Trophoblast cell (in vitro differentiated cells and primary cell): ENCODE data around the gene STRIP1.

Experiments
- DNase-seq, 2 donors: peaks; one replicate each; pipeline ENCODE4 v3.0.0-alpha.2; 2016
- H2AFZ ChIP-seq: 2 replicates; pipeline ENCODE4 v1.6.1; 2013; ENCODE audit warnings: low read length, moderate library complexity, mild to moderate bottlenecking; ENCODE audit not compliant: insufficient read depth, poor library complexity
- H2AK5ac ChIP-seq: 2 replicates; pipeline ENCODE4 v1.6.1; 2013; ENCODE audit warnings: mild to moderate bottlenecking, low read length
- H2BK120ac ChIP-seq: 2 replicates; pipeline ENCODE4 v1.6.1; 2013; ENCODE audit warnings: low read length, mild to moderate bottlenecking, moderate library complexity; ENCODE audit not compliant: insufficient read depth, poor library complexity
- H2BK12ac ChIP-seq: 2 replicates; pipeline ENCODE4 v1.6.1; 2013; ENCODE audit warnings: mild to moderate bottlenecking, low read length, moderate library complexity
- H2BK5ac ChIP-seq: 2 replicates; pipeline ENCODE4 v1.6.1; 2013; ENCODE audit warnings: low read length, low read depth, moderate library complexity, mild to moderate bottlenecking; ENCODE audit not compliant: poor library complexity
- H3K14ac ChIP-seq: 2 replicates; pipeline ENCODE4 v1.6.1; 2013; ENCODE audit warnings: mild to moderate bottlenecking, low read length
- H3K18ac ChIP-seq: 2 replicates; pipeline ENCODE4 v1.6.1; 2013; ENCODE audit warnings: mild to moderate bottlenecking, low read length
- H3K23ac ChIP-seq: 2 replicates; pipeline ENCODE4 v1.6.1; 2013; ENCODE audit warnings: low read length
- H3K27ac ChIP-seq: 2 replicates; pipeline ENCODE4 v1.5.1; 2013; ENCODE audit warnings: low read depth, mild to moderate bottlenecking, inconsistent platforms, low read length, moderate library complexity
- H3K27me3 ChIP-seq: 2 replicates; pipeline ENCODE4 v1.6.1; 2013; ENCODE audit warnings: inconsistent platforms, mild to moderate bottlenecking, low read length, moderate library complexity; ENCODE audit not compliant: insufficient read depth
- H3K36me3 ChIP-seq, 2 experiments: 1 replicate in 1 of 2; 2 replicates in 1 of 2; pipeline ENCODE4 v1.6.1; 2013; ENCODE audit warnings: low read length in 2 of 2, mild to moderate bottlenecking in 2 of 2, moderate library complexity in 1 of 2; ENCODE audit not compliant: insufficient read depth in 2 of 2, control insufficient read depth in 1 of 2
- H3K4ac ChIP-seq: 2 replicates; pipeline ENCODE4 v1.6.1; 2013; ENCODE audit warnings: low read depth, mild to moderate bottlenecking, low read length, moderate library complexity
- H3K4me1 ChIP-seq, 2 experiments: 1 replicate in 1 of 2; 2 replicates in 1 of 2; pipeline ENCODE4 v1.6.1; 2013; ENCODE audit warnings: low read length in 2 of 2, mild to moderate bottlenecking in 2 of 2, moderate library complexity in 1 of 2; ENCODE audit not compliant: insufficient read depth in 2 of 2, control insufficient read depth in 1 of 2
- H3K4me2 ChIP-seq: 2 replicates; pipeline ENCODE4 v1.6.1; 2013; ENCODE audit warnings: inconsistent platforms, mild to moderate bottlenecking, low read length, moderate library complexity
- H3K4me3 ChIP-seq: 2 replicates; pipeline ENCODE4 v1.5.1; 2013; ENCODE audit warnings: mild to moderate bottlenecking, low read depth, low read length, inconsistent platforms
- H3K79me1 ChIP-seq: one replicate; pipeline ENCODE4 v1.6.1; 2013; ENCODE audit warnings: low read length
- H3K79me2 ChIP-seq: 2 replicates; pipeline ENCODE4 v1.6.1; 2013; ENCODE audit warnings: low read length, mild to moderate bottlenecking; ENCODE audit not compliant: control insufficient read depth, insufficient read depth, poor library complexity
- H3K9ac ChIP-seq: 2 replicates; pipeline ENCODE4 v1.6.1; 2013; ENCODE audit warnings: mild to moderate bottlenecking, low read length
- H3K9me3 ChIP-seq: 2 replicates; pipeline ENCODE4 v1.6.1; 2013; ENCODE audit warnings: low read depth, mild to moderate bottlenecking, control low read depth, inconsistent platforms, low read length; ENCODE audit not compliant: insufficient read depth
- H4K12ac ChIP-seq: 2 replicates; pipeline ENCODE4 v1.6.1; 2013; ENCODE audit warnings: low read depth, mild to moderate bottlenecking, low read length, moderate library complexity
- H4K8ac ChIP-seq: 2 replicates; pipeline ENCODE4 v1.6.1; 2013; ENCODE audit warnings: low read depth, mild to moderate bottlenecking, low read length, moderate library complexity
- H4K91ac ChIP-seq: one replicate; pipeline ENCODE4 v1.6.1; 2013; ENCODE audit warnings: low read depth, mild to moderate bottlenecking, low read length, moderate library complexity
- WGBS: extraction: QIAGEN DNeasy Blood & Tissue Kit; methylation state at CpG from one replicate; pipeline ENCODE4 v1.1.7; 2013; ENCODE audit warnings: missing lambda C conversion rate; ENCODE audit not compliant: insufficient read length, insufficient coverage; ENCODE audit errors: extremely low coverage; 5-methylcytosine and 5-hydroxymethylcytosine counted together

STRIP1 gene

GRCh38 chr1:110070282-110070669 is 35.9 kb downstream of the STRIP1 start:
- Histone ChIP-seq H2AK5ac (no peak overlapping the region), H2BK120ac (no peak overlapping the region), H3K4ac (no peak overlapping the region), H3K18ac (no peak overlapping the region), H3K79me2 (no peaks in the 10 kb centered on the region), H3K9ac (no peak overlapping the region), H3K9me3 (peaks cover 13% of the 10 kb centered on the region), H3K27ac (no peak overlapping the region), H3K27me3 (peaks cover 69% of the 10 kb centered on the region), H3K14ac (no peak overlapping the region), H3K4me3 (no peak overlapping the region), H3K4me1 (peaks cover 17 to 22% of the 10 kb centered on the region in 2 experiments), H4K8ac (no peak overlapping the region), H2AFZ (no peak overlapping the region), H4K12ac (no peak overlapping the region), H2BK12ac (no peak overlapping the region), H3K23ac (no peak overlapping the region), H4K91ac (no peak overlapping the region), H3K4me2 (peak overlapping the region; percentile 49), H2BK5ac (no peak overlapping the region), H3K36me3 (no peaks in the 10 kb centered on the region), H3K79me1 (peaks cover 3% of the 10 kb centered on the region)
- WGBS, result no CpG with 5 or more reads among the region's 52 CpGs
- no peak for DNase-seq

GRCh38 chr1:110070671-110071242 is 36.3 kb downstream of the STRIP1 start, which contains the start of gene ALX3:
TSS of gene ALX3 (minus strand) at chr1:110070672. CDS start at chr1:110070612, 60 bp downstream.
- DNase-seq, result no peak
- Histone ChIP-seq H3K4me2 (peak within 1 kb of the TSS; percentile 49), H3K14ac (no peak within 1 kb of the TSS), H3K4ac (no peak within 1 kb of the TSS), H3K9me3 (peaks cover 13% of the 10 kb centered on the region), H3K36me3 (no peaks in the 10 kb centered on the region), H4K91ac (no peak within 1 kb of the TSS), H3K79me2 (no peaks in the 10 kb centered on the region), H3K18ac (no peak within 1 kb of the TSS), H3K23ac (no peak within 1 kb of the TSS), H3K4me3 (no peak within 1 kb of the TSS), H2AK5ac (no peak within 1 kb of the TSS), H2BK12ac (no peak within 1 kb of the TSS), H2BK5ac (no peak within 1 kb of the TSS), H4K8ac (no peak within 1 kb of the TSS), H2AFZ (peak within 1 kb of the TSS; percentile 20), H3K9ac (no peak within 1 kb of the TSS), H3K79me1 (peaks cover 3% of the 10 kb centered on the region), H4K12ac (no peak within 1 kb of the TSS), H3K4me1 (peaks cover 17 to 22% of the 10 kb centered on the region in 2 experiments), H3K27ac (no peak within 1 kb of the TSS), H2BK120ac (no peak within 1 kb of the TSS), H3K27me3 (peaks cover 69% of the 10 kb centered on the region)
- no CpG with 5 or more reads among the region's 27 CpGs for WGBS

GRCh38 chr1:110074166-110074565 is 39.7 kb downstream of the STRIP1 start:
- Histone ChIP-seq H3K36me3 (no peaks in the 10 kb centered on the region), H3K4me1 (peaks cover 9% of the 10 kb centered on the region in 2 experiments), H4K12ac (no peak overlapping the region), H3K9me3 (peaks cover 2% of the 10 kb centered on the region), H3K27ac (no peak overlapping the region), H3K4ac (no peak overlapping the region), H3K4me3 (no peak overlapping the region), H3K18ac (no peak overlapping the region), H3K79me2 (no peaks in the 10 kb centered on the region), H3K27me3 (peaks cover 42% of the 10 kb centered on the region), H3K23ac (no peak overlapping the region), H3K9ac (no peak overlapping the region), H2BK12ac (no peak overlapping the region), H4K8ac (no peak overlapping the region), H2AFZ (no peak overlapping the region), H3K79me1 (no peaks in the 10 kb centered on the region), H3K4me2 (no peak overlapping the region), H4K91ac (no peak overlapping the region), H3K14ac (no peak overlapping the region), H2BK120ac (no peak overlapping the region), H2BK5ac (no peak overlapping the region), H2AK5ac (no peak overlapping the region)
- DNase-seq, result no peak
- no CpG with 5 or more reads among the region's 4 CpGs for WGBS

DNA sequence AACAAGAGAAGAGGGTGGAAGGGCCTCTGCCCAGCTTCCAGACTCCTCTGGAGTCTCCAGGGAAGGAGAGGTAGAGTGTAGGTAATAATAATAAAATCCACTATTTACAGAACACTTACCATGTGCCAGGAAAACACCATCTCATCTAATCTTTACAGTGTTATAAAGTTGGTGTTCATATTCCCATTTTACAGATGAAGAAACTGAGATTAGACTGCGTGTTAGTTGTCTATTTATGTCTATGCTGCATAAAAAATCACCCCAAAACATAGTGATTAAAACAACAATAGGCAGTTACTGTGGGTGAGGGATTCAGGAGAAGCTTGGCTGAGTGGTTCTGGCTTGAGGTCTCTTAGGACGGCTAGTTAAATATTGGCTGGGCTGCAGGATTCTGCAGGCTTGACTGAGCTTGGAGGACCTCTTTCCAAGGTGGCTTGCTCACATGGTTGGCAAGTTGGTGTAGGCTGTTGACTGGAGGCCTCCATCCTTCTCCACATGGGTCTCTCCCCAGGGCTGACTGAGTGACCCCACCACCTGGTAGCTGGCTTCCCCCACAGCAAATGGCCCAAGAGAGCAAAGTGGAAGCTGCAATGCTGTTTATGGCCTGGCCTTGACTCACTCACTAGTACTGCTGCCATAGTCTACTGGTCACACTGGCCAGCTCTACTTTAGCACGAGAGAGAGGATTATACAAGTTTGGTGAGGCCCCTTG is 42.5 kb downstream of the STRIP1 start:
- Histone ChIP-seq H2AK5ac (no peak overlapping the region), H3K79me2 (no peaks in the 10 kb centered on the region), H4K12ac (no peak overlapping the region), H4K91ac (no peak overlapping the region), H2BK120ac (no peak overlapping the region), H3K27me3 (peaks cover 16% of the 10 kb centered on the region), H3K4me3 (no peak overlapping the region), H3K14ac (no peak overlapping the region), H4K8ac (no peak overlapping the region), H3K4me2 (no peak overlapping the region), H2BK12ac (no peak overlapping the region), H2BK5ac (no peak overlapping the region), H3K27ac (no peak overlapping the region), H3K23ac (no peak overlapping the region), H3K18ac (no peak overlapping the region), H3K9ac (no peak overlapping the region), H3K9me3 (no peaks in the 10 kb centered on the region), H3K4ac (no peak overlapping the region), H2AFZ (no peak overlapping the region), H3K79me1 (no peaks in the 10 kb centered on the region), H3K4me1 (no peaks in the 10 kb centered on the region), H3K36me3 (no peaks in the 10 kb centered on the region)
- WGBS, result no CpG with 5 or more reads among the region's 3 CpGs
- DNase-seq, result no peak
